WTC11 (cell line): ENCODE data around the gene FAM151A. TPM values are rescaled to one million over a fixed set of nuclear protein-coding genes. Genes with fewer than 3 reads are reported as not detected.
A peak's percentile ranks its signal among the peaks of the same experiment; 100 is the strongest.

Experiments used
- ATAC-seq: fragments of 200-7000 bp; cut with Tn5 transposase; 2 replicates; pipeline ENCODE4 v1.10.0; 2021; ENCODE audit warnings: mild to moderate bottlenecking, moderate library complexity
- CTCF ChIA-PET: fragments of 300-600 bp; sonication (Branson Sonifier 250); formaldehyde crosslinking; loops from one replicate; lab custom pipeline; 2021; ENCODE audit warnings: antibody characterized with exemption; lab: Charles Lee
- POLR2A ChIA-PET: fragments of 350-600 bp; sonication (Branson Sonifier 250); formaldehyde crosslinking; loops from one replicate; lab custom pipeline; 2021; ENCODE audit warnings: antibody characterized with exemption; lab: Charles Lee
- DNase-seq: peaks from one replicate; pipeline ENCODE4 v3.0.0; 2021; ENCODE audit warnings: low spot score
- H3K27ac Mint-ChIP-seq: 2 replicates; pipeline ENCODE4 v1.8.0; 2021; ENCODE audit warnings: mixed read lengths
- H3K27me3 Mint-ChIP-seq: 2 replicates; pipeline ENCODE4 v1.8.0; 2021; ENCODE audit warnings: low read depth, mild to moderate bottlenecking, moderate library complexity, mixed read lengths
- H3K36me3 Mint-ChIP-seq: 2 replicates; pipeline ENCODE4 v1.8.0; 2021; ENCODE audit warnings: mixed read lengths
- H3K4me1 Mint-ChIP-seq: 2 replicates; pipeline ENCODE4 v1.8.0; 2022; ENCODE audit warnings: mixed read lengths
- H3K4me3 Mint-ChIP-seq: 2 replicates; pipeline ENCODE4 v1.8.0; 2021; ENCODE audit warnings: mild to moderate bottlenecking, moderate library complexity, mixed read lengths
- H3K9me3 Mint-ChIP-seq: 2 replicates; pipeline ENCODE4 v1.8.0; 2021; ENCODE audit warnings: mixed read lengths
- ATF1 ChIP-seq: sonication (generic); formaldehyde crosslinking; IDR thresholded peaks from 2 replicates; pipeline ENCODE4 v1.8.1; 2023; ENCODE audit warnings: mild to moderate bottlenecking, moderate library complexity, missing genetic modification reagents
- ATF3 ChIP-seq: sonication (generic); formaldehyde crosslinking; conservative IDR thresholded peaks from 2 replicates; pipeline ENCODE4 v1.8.1; 2022; ENCODE audit warnings: mild to moderate bottlenecking, missing genetic modification reagents
- CBFB ChIP-seq: sonication (generic); formaldehyde crosslinking; IDR thresholded peaks from 2 replicates; pipeline ENCODE4 v1.8.1; 2022; ENCODE audit warnings: mild to moderate bottlenecking, low read depth, missing genetic modification reagents
- FOXP1 ChIP-seq: sonication (generic); formaldehyde crosslinking; IDR thresholded peaks from 2 replicates; pipeline ENCODE4 v1.8.0; 2022; ENCODE audit warnings: missing genetic modification reagents, mild to moderate bottlenecking, moderate library complexity, borderline replicate concordance
- PRDM15 ChIP-seq: sonication (generic); formaldehyde crosslinking; IDR thresholded peaks from 2 replicates; pipeline ENCODE4 v1.8.0; 2022; ENCODE audit warnings: missing genetic modification reagents
- SOX15 ChIP-seq: fragments of 250-450 bp; sonication (Bioruptor Pico); IDR thresholded peaks from 2 replicates; pipeline ENCODE4 v1.9.0; 2021; ENCODE audit warnings: mild to moderate bottlenecking
- TCF7 ChIP-seq: sonication (generic); formaldehyde crosslinking; IDR thresholded peaks from 2 replicates; pipeline ENCODE4 v1.8.0; 2022; ENCODE audit warnings: mild to moderate bottlenecking, low read depth, missing genetic modification reagents, moderate library complexity
- total RNA-seq: library from RNA; stranded (reverse); gene quantifications from 3 replicates; pipeline ENCODE4 v1.2.3, GENCODE V29; 2021
- TF ChIP-seq, protein P1 (sequence below): sonication (generic); formaldehyde crosslinking; IDR thresholded peaks from 2 replicates; pipeline ENCODE4 v1.8.1; 2022; ENCODE audit warnings: missing genetic modification reagents, borderline replicate concordance
- TF ChIP-seq, protein P2 (sequence below): sonication (generic); formaldehyde crosslinking; IDR thresholded peaks from 2 replicates; pipeline ENCODE4 v1.8.1; 2023; ENCODE audit warnings: mild to moderate bottlenecking, moderate library complexity, missing genetic modification reagents
- TF ChIP-seq, protein P3 (sequence below): sonication (generic); formaldehyde crosslinking; IDR thresholded peaks from 2 replicates; pipeline ENCODE4 v1.8.1; 2022; ENCODE audit warnings: low read depth, mild to moderate bottlenecking, moderate library complexity, missing genetic modification reagents, borderline replicate concordance
- TF ChIP-seq, protein P4 (sequence below): fragments of 200-600 bp; IDR thresholded peaks from 2 replicates; pipeline ENCODE4 v1.8.0; 2022; ENCODE audit warnings: antibody characterized with exemption
- TF ChIP-seq, protein P5 (sequence below): sonication (generic); formaldehyde crosslinking; IDR thresholded peaks from 2 replicates; pipeline ENCODE4 v1.8.0; 2022; ENCODE audit warnings: mild to moderate bottlenecking, missing genetic modification reagents

Gene FAM151A
- total RNA-seq, 1 experiment from 2014 or later = 0.11 TPM

DNA sequence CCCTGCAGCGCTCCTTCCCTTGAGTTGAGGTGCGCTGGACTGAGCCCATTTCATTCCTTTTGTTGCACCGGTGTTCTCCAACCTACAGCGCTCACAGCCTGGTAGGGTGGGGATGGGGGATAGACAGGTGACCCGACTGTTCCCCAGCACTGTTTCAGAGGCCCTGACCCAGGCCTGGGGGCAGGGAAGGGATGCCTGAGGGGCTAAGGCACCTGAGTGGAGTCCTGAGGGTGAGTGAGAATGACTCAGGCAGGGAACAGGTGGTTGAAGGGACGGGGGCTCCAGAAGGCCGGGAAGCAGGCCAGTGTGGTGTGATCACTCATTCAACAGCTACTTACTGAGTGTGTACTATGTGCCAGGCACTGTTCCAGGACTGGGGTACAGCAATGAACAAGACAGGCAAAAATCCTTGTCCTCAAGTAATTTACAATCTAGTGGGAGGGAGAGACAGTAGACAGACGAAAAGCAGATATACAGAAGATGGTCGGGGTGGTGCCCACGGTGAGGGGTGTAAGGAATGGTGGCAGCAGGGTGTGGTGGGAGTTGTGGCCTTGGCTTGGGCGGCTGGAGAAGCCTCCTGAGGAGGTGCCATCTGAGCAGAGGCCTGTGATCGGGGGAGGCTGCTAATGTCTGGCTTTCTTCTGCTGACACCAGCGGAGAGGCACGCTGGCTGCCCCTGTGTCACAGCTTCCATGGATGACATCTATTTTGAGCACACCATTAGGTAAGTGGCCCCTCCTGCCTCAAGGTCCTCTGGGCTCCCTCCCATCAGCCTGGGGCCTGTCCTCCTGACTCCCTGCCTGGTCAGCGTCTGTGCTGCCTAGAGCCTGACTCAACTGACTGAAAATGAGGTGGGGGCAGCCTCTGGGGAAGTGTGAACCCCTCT, 37.9 kb downstream of the FAM151A start:
- POLR2A ChIA-PET = interaction anchor here (0.7 kb wide), 1 partner anchor 93 kb away, joined by 4 read pairs; no protein-coding TSS in a partner anchor
- Mint-ChIP-seq H3K4me1 (peaks cover 31% of the 10 kb centered on the region), H3K4me3 (no peak overlapping the region), H3K27ac (peak overlapping the region; percentile 1; the same call in 1 of the 2 replicates), H3K27me3 (no peaks in the 10 kb centered on the region), H3K9me3 (no peaks in the 10 kb centered on the region), H3K36me3 (no peaks in the 10 kb centered on the region)
- CTCF ChIA-PET = no interaction called here
- ATAC-seq (no peak), DNase-seq (no peak)
- TF ChIP-seq ATF3 (CRISPR knock-in tag) = no peak
- TF ChIP-seq CBFB (CRISPR knock-in tag) = no peak
- TF ChIP-seq, protein P1, sequence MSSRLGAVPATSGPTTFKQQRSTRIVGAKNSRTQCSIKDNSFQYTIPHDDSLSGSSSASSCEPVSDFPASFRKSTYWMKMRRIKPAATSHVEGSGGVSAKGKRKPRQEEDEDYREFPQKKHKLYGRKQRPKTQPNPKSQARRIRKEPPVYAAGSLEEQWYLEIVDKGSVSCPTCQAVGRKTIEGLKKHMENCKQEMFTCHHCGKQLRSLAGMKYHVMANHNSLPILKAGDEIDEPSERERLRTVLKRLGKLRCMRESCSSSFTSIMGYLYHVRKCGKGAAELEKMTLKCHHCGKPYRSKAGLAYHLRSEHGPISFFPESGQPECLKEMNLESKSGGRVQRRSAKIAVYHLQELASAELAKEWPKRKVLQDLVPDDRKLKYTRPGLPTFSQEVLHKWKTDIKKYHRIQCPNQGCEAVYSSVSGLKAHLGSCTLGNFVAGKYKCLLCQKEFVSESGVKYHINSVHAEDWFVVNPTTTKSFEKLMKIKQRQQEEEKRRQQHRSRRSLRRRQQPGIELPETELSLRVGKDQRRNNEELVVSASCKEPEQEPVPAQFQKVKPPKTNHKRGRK (CRISPR knock-in tag) = no peak
- no peak for TF ChIP-seq SOX15 (CRISPR knock-in tag)
- no peak for TF ChIP-seq PRDM15 (CRISPR knock-in tag)
- TF ChIP-seq, protein P2, sequence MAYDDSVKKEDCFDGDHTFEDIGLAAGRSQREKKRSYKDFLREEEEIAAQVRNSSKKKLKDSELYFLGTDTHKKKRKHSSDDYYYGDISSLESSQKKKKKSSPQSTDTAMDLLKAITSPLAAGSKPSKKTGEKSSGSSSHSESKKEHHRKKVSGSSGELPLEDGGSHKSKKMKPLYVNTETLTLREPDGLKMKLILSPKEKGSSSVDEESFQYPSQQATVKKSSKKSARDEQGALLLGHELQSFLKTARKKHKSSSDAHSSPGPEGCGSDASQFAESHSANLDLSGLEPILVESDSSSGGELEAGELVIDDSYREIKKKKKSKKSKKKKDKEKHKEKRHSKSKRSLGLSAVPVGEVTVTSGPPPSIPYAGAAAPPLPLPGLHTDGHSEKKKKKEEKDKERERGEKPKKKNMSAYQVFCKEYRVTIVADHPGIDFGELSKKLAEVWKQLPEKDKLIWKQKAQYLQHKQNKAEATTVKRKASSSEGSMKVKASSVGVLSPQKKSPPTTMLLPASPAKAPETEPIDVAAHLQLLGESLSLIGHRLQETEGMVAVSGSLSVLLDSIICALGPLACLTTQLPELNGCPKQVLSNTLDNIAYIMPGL (CRISPR knock-in tag) = no peak
- TF ChIP-seq, protein P3, sequence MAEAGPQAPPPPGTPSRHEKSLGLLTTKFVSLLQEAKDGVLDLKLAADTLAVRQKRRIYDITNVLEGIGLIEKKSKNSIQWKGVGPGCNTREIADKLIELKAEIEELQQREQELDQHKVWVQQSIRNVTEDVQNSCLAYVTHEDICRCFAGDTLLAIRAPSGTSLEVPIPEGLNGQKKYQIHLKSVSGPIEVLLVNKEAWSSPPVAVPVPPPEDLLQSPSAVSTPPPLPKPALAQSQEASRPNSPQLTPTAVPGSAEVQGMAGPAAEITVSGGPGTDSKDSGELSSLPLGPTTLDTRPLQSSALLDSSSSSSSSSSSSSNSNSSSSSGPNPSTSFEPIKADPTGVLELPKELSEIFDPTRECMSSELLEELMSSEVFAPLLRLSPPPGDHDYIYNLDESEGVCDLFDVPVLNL (CRISPR knock-in tag) = no peak
- TF ChIP-seq, protein P4, sequence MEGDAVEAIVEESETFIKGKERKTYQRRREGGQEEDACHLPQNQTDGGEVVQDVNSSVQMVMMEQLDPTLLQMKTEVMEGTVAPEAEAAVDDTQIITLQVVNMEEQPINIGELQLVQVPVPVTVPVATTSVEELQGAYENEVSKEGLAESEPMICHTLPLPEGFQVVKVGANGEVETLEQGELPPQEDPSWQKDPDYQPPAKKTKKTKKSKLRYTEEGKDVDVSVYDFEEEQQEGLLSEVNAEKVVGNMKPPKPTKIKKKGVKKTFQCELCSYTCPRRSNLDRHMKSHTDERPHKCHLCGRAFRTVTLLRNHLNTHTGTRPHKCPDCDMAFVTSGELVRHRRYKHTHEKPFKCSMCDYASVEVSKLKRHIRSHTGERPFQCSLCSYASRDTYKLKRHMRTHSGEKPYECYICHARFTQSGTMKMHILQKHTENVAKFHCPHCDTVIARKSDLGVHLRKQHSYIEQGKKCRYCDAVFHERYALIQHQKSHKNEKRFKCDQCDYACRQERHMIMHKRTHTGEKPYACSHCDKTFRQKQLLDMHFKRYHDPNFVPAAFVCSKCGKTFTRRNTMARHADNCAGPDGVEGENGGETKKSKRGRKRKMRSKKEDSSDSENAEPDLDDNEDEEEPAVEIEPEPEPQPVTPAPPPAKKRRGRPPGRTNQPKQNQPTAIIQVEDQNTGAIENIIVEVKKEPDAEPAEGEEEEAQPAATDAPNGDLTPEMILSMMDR = no peak
- no peak for TF ChIP-seq TCF7 (CRISPR knock-in tag)
- no peak for TF ChIP-seq FOXP1

DNA sequence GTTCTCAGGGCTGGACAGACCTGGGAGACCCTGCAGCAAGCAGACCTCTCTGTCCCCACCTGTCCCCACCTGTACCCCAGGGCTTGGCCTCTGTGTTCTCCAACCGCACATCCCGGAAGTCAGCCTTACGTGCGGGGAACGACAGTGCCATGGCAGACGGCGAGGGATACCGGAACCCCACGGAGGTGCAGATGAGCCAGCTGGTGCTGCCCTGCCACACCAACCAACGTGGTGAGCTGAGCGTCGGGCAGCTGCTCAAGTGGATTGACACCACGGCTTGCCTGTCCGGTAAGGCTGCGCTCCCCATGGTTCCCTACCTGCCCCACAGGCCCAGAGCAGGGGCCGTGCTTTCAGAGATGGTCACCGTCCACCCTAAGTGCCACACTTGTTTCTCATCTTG, 38.8 kb downstream of the FAM151A start:
- ATAC-seq = no peak
- H3K9me3 Mint-ChIP-seq = no peaks in the 10 kb centered on the region
- ChIA-PET CTCF (no interaction called here), POLR2A (no interaction called here)
- H3K36me3 Mint-ChIP-seq = no peaks in the 10 kb centered on the region
- peaks cover 27% of the 10 kb centered on the region for H3K4me1 Mint-ChIP-seq
- 0 out of 2 replicates have a peak overlapping the region, but pooled peaks have one; percentile 1 for H3K27ac Mint-ChIP-seq
- no peak for DNase-seq
- H3K27me3 Mint-ChIP-seq = no peaks in the 10 kb centered on the region
- no peak for TF ChIP-seq ATF1 (CRISPR knock-in tag)
- TF ChIP-seq, protein P3 (CRISPR knock-in tag) = no peak
- TF ChIP-seq, protein P5, sequence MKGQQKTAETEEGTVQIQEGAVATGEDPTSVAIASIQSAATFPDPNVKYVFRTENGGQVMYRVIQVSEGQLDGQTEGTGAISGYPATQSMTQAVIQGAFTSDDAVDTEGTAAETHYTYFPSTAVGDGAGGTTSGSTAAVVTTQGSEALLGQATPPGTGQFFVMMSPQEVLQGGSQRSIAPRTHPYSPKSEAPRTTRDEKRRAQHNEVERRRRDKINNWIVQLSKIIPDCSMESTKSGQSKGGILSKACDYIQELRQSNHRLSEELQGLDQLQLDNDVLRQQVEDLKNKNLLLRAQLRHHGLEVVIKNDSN (CRISPR knock-in tag) = no peak
- TF ChIP-seq, all 79 proteins: peak for 0
- H3K4me3 Mint-ChIP-seq = no peak overlapping the region
